ENCODE measurements around the gene GPR137B.

Gene GPR137B

GRCh38 chr1:236149003-236149595 lies 6.8 kb downstream of the GPR137B start:
- Histone ChIP-seq H3K27me3 (replicated peaks; ENCODE audit: control insufficient read depth, insufficient read depth, low read length) (no peaks in the 10 kb centered on the region), H3K36me3 (ENCODE audit: control insufficient read depth, insufficient read depth, low read length) (peaks cover 12% of the 10 kb centered on the region), H3K4me3 (replicated peaks; ENCODE audit: low read depth, low read length) (no peak overlapping the region)
- TF ChIP-seq CTCF (IDR thresholded peaks at IDR 0.05; ENCODE audit: insufficient read depth, low read length, poor library complexity, severe bottlenecking) = no peak
- DNase-seq (ENCODE audit: extremely low read depth, insufficient read length) = no peak

- H3K27me3 ChIP-seq (replicated peaks; ENCODE audit: control insufficient read depth, insufficient read depth, low read length) = no peaks in the 10 kb centered on the region
- TF ChIP-seq CTCF (IDR thresholded peaks at IDR 0.05; ENCODE audit: insufficient read depth, low read length, poor library complexity, severe bottlenecking) = no peak
- no peak overlapping the region; the same call in 1 of the 2 replicates for H3K4me3 ChIP-seq (replicated peaks; ENCODE audit: low read depth, low read length)
- no peak for DNase-seq (ENCODE audit: extremely low read depth, insufficient read length)
- peaks cover 12% of the 10 kb centered on the region for H3K36me3 ChIP-seq (ENCODE audit: control insufficient read depth, insufficient read depth, low read length)
Measured at GRCh38 chr1:236149696-236150228, 7.4 kb downstream of the GPR137B start.

- TF ChIP-seq CTCF (IDR thresholded peaks at IDR 0.05; ENCODE audit: insufficient read depth, low read length, poor library complexity, severe bottlenecking) = no peak
- H3K4me3 ChIP-seq (replicated peaks; ENCODE audit: low read depth, low read length) = no peak overlapping the region; the same call in 1 of the 2 replicates
- H3K27me3 ChIP-seq (replicated peaks; ENCODE audit: control insufficient read depth, insufficient read depth, low read length) = no peaks in the 10 kb centered on the region
- no peak for DNase-seq (ENCODE audit: extremely low read depth, insufficient read length)
- H3K36me3 ChIP-seq (ENCODE audit: control insufficient read depth, insufficient read depth, low read length) = peaks cover 12% of the 10 kb centered on the region
Measured at GRCh38 chr1:236150311-236150955, 8.1 kb downstream of the GPR137B start.

DNA sequence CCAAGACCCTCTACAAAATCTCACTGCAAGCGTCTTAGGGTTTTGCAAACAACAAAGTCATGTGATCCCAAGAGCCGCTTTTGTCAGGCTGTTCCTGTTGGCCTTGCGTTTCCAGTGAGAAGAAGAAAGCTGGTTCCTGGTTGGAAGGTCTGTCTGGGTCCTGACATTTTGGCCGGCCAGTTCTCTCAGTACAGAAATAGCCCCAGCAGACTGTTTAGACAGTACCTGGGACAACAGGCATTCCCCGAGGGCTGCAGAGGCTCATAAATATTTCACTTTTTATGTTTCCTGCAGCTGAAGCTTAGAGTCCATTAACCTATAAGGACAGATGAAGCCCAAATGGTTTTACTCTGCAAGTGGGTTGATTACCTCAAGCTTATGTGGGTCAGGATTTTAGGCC lies 8.6 kb downstream of the GPR137B start:
- DNase-seq (ENCODE audit: extremely low read depth, insufficient read length) = no peak
- TF ChIP-seq CTCF (IDR thresholded peaks at IDR 0.05; ENCODE audit: insufficient read depth, low read length, poor library complexity, severe bottlenecking) = no peak
- no peak overlapping the region for H3K4me3 ChIP-seq (replicated peaks; ENCODE audit: low read depth, low read length)
- H3K27me3 ChIP-seq (replicated peaks; ENCODE audit: control insufficient read depth, insufficient read depth, low read length) = no peaks in the 10 kb centered on the region
- peaks cover 12% of the 10 kb centered on the region for H3K36me3 ChIP-seq (ENCODE audit: control insufficient read depth, insufficient read depth, low read length)

DNA sequence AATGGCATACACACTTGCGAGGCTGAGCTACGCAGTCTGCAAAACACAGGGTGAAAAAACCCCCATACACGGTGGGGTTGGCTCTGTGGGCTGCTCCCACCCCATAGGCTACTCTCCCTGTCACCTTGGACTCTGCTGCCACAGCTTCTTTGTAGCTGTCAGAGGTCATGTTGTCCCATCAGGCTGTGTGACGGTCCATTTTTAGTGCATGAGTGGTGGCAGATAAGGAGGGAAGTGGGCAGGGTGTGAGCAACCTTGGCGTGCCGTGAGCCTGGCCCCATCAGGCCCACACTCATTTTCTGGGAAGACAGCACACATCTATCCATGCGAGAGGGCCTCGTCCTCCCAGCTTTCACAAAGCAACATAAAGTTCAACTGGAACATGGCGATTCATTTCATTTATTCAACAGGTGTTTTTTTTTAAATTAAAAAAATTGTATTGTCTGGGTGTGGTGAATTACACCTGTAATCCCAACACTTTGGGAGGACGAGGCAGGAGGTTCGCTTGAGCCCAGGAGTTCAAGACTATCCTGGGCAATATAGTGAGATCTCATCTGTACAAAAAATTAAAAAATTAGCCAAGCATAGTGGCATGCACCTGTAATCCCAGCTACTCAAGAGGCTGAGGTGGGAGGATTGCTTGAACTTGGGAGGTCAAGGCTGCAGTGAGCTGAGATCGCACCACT lies 9.5 kb downstream of the GPR137B start:
- TF ChIP-seq CTCF (IDR thresholded peaks at IDR 0.05; ENCODE audit: insufficient read depth, low read length, poor library complexity, severe bottlenecking) = no peak
- peaks cover 8% of the 10 kb centered on the region for H3K36me3 ChIP-seq (ENCODE audit: control insufficient read depth, insufficient read depth, low read length)
- no peak overlapping the region for H3K4me3 ChIP-seq (replicated peaks; ENCODE audit: low read depth, low read length)
- no peaks in the 10 kb centered on the region for H3K27me3 ChIP-seq (replicated peaks; ENCODE audit: control insufficient read depth, insufficient read depth, low read length)
- DNase-seq (ENCODE audit: extremely low read depth, insufficient read length) = no peak
